ENCODE measurements around the gene SRL.
"Not testable (repeated sequence)": the region's sequence is repeated elsewhere in the genome, so short reads cannot be mapped to it uniquely, and the experiment has no call there.

Gene SRL

DNA sequence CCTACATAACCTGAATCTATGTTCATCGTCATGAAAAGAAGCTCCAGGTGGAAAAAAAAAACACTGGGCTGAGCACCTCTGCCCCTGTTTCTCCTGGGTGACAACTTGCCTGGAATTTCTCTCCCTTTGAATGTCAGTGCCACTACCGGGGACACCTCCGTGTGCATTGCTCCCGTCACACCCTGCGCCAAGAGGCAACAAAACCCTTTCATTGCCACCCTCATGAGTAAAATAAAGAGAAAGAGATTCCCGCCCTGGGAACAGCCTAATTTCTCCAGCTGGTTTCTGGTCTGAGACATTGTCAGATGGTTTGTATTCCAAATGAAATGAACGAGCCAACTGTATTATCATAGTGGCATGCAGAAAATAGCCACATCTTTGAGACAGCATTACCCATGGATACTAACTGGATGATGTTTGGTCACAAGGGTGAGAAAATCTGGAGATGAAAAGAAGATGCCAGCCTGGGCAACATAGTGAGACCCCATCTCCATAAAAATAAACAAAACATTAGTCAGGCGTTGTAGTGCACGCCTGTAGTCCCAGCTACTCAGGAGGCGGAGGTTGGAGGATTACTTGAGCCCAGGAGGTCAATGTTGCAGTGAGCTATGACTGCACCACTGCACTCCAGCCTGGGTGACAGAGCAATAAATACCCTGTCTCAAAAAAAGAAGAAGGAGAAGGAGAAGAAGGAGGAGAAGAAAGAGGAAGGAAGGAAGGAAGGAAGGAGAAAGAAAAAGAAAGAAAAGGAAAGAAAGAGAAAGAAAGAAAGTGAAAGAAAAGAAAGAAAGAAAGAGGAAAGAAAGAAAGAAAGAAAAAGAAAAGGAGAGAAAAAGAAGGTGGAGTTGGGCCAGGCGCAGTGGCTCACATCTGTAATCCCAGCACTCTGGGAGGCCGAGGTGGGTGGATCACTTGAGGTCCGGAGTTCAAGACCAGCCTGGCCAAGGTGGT lies 83.5 kb downstream of the SRL start:
- DNase-seq: no peak

DNA sequence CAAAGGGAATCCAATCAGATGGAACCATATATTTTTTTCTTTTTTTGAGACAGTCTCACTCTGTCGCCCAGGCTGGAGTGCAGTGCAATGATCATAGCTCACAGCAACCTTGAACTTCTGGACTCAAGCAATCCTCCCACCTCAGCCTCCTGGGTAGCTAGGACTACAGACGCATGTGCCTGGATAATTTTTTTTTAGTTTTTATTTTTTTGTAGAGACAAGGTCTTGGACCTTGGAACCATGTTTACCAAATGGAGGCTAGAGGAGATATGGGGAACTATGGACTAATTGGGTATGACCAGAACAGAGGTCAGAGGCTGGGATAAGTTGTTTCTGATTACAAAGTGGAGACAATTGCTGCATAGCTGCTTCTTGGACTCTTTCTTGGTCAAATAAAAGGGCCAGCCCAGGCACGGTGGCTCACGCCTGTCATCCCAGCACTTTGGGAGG lies 84.5 kb downstream of the SRL start:
- no peak for DNase-seq

DNA sequence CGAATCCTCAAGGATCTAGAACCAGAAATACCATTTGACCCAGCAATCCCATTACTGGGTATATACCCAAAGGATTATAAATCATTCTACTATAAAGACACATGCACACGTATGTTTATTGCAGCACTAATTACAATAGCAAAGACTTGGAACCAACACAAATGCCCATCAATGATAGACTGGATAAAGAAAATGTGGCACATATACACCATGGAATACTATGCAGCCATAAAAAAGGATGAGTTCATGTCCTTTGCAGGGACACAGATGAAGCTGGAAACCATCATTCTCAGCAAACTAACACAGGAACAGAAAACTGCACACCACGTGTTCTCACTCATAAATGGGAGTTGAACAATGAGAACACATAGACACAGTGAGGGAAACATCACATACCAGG lies 85.4 kb downstream of the SRL start:
- not testable (repeated sequence) for DNase-seq

DNA sequence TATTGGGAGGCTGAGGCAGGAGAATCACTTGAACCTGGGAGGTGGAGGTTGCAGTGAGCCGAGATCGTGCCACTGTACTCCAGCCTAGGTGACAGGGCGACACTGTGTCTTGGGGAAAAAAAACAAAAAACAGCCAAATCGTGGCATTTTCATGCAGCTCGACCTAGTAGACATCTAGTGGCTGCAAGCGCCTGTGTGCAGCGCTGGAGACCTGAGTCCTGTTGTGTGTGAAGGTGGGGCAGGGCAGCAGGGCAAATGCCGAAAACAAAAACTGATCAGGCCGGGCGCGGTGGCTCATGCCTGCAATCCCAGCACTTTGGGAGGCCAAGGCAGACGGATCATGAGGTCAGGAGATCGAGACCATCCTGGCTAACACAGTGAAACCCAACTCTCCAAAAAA lies 88.5 kb downstream of the SRL start:
- not testable (repeated sequence) for DNase-seq

DNA sequence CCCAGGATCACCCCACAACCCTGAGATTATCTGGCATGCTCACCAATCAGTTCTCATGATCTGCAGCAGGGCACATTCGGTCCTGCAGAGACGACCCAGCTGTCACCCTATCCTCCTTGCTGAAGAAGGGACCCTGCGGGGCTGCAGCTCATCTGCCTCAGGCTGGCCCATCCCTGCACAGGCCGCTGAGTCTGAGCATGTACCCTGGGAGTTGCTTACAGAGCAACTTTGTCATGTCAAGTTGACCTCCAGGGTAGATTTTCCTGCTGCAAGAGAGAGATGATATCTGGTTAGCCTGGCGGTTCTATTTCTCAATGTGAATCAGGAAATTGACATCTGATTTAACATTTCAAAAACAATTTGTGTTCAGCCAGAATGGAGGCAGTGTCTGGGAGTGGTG lies 89.6 kb downstream of the SRL start:
- no peak for DNase-seq

DNA sequence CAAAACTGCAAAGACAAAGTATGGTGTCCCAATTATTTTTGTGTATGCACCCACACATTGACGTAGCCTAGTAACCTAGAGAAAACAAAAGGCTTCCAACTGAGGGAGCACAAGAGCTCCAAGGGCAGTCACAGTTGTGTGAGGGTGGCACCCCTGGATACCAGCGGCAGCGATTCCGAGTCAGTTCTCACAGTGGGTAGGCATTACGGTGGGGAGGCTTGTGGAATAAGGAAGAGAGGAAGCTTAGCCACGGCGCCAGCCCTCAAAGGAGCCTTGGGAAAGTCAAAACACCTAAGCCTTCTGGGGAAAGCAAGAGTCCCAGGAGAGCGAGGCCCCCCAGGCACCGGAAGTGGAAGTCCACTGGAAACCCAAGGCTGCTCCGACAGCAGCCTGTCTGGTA lies 94.6 kb downstream of the SRL start:
- DNase-seq: peak in 1 of 3 experiments; percentile 5

DNA sequence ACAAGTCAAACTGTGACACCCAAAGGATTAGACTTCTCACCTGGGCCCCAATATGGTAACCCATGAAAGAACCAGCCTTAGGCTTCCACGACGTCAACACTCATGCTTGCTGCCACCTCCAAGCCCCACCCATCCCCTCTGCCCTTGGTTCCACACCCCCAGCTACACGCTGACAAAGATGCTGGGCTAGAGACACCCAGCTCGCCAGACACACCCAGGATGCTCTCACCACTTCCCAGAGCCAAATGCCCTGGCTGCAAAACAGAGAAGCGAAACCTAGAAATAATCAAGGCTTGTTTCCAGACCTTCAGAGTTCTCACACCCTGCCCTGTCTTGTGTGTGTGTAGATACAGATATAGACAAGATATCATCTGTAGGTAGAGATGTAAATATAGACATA lies 99.6 kb downstream of the SRL start:
- DNase-seq: no peak

DNA sequence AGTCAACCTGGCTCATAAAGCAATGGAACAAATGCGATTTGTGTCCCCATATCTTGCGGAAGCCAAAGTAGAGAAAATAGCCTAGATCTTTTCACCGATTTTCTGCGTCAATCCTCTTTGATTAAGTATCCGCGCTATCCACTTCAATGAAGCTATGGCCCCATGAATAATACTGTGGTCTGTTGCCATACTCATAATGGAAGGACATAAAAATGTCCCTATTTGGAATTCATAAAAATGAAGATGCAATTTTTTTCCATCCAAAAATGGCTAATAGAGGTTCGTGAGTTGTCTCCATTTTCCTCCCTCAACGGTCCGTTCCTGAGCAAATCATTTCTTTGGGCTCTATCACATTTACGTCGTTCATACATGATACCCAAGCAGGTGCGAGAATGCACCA lies 100.3 kb downstream of the SRL start:
- no peak for DNase-seq

DNA sequence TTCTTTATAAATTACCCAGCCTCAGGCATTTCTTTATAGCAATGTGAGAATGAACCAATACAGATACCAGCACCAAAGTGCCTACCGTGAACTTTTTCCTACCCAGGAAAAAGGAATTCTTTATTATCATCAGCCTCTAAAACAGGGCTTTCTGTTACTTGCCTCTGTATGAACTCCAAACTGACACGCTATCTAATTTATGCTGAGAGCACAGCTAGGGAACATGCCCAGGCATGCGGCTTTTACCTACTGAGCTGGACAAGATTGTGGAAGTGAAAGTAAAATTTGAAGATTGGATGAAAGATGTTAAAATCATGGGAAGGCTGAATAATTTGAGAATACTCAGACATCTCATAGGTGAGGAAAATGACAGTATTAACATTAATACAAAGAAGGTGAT lies 101.2 kb downstream of the SRL start:
- DNase-seq: peak; percentile 2 to 46 (median 4)

DNA sequence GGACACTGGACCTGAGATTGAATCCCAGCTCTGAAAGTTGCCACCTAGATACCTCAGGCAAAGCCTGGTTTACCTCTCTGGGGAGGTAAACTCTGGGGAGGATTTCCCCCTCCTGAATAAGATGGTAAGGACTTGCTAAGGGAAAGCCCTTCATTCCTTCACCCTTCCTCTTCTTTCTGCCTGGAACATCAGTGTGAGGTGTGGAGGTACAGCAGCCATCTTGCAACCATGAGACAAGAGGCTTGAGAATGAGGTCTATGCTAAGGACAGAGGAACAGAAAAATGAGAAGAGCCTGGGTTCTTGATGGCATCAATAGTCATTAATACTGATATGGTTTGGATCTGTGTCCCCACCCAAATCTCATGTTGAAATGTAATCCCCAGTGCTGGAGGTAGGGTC lies 101.9 kb downstream of the SRL start:
- no peak for DNase-seq
